GM19023 (cell line): Measurements from ENCODE around the gene RNGTT.
"Not testable (repeated sequence)": the region's sequence is repeated elsewhere in the genome, so short reads cannot be mapped to it uniquely, and the experiment has no call there.

Experiments used
- ATAC-seq: cut with Tn5 transposase; IDR thresholded peaks from one replicate; pipeline ENCODE4 v1.9.1; 2021; ENCODE audit warnings: mild to moderate bottlenecking, moderate library complexity; ENCODE audit not compliant: unreplicated experiment

RNGTT gene

GRCh38 chr6:88914895-88915598 lies 48.4 kb downstream of the RNGTT start:
- ATAC-seq: no peak

DNA sequence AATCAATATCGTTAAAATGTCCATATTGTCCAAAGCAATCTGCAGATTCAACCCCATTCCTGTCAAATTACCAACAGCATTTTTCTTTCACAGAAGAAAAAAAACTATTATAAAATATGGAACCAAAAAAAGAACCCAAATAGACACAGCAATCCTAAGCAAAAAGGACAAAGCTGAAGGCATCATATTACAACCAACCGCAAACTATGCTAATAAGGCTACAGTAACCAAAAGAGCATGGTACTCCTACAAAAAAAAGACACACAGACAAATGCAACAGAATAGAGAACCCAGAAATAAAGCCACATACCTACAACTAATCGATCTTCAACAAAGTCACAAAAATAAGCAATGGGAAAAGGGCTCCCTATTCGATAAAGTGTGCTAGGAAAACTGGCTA lies 49.2 kb downstream of the RNGTT start:
- ATAC-seq: no peak

- no peak for ATAC-seq
Measured at GRCh38 chr6:88913471-88913870, 49.9 kb downstream of the RNGTT start.

DNA sequence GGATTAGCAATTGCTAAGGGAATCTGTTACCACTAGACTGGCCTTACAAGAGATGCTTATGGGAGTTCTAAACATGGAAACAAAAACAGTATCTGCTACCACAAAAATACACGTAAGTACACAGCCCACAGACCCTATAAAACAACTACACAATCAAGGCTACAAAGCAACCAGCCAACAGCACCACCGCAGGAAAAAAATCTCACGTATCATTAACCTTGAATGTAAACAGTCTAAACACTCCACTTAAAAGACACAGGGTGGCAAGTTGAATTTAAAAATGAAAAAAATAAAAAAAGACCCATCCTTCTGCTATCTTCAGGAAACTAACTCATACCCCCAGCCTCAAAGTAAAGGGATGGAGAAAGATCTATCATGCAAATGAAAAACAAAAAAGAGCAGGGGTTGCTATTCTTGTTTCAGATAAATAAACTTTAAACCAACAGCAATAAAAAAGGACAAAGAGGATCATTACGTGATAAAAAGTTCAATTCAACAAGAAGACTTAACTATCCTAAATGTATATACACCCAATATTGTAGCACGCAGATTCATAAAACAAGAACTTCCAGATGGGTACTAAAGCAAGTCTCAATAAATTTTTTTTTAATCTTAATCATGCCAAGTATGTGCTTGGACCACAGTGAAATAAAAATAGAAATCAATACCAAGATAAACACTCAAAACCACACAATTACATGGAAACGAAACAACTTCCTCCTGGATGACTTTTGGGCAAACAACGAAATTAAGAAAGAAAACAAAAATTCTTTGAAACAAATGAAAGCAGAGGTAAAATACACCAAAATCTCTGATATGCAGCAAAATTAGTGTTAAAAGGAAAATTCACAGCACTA lies 52.3 kb downstream of the RNGTT start:
- ATAC-seq: no peak

DNA sequence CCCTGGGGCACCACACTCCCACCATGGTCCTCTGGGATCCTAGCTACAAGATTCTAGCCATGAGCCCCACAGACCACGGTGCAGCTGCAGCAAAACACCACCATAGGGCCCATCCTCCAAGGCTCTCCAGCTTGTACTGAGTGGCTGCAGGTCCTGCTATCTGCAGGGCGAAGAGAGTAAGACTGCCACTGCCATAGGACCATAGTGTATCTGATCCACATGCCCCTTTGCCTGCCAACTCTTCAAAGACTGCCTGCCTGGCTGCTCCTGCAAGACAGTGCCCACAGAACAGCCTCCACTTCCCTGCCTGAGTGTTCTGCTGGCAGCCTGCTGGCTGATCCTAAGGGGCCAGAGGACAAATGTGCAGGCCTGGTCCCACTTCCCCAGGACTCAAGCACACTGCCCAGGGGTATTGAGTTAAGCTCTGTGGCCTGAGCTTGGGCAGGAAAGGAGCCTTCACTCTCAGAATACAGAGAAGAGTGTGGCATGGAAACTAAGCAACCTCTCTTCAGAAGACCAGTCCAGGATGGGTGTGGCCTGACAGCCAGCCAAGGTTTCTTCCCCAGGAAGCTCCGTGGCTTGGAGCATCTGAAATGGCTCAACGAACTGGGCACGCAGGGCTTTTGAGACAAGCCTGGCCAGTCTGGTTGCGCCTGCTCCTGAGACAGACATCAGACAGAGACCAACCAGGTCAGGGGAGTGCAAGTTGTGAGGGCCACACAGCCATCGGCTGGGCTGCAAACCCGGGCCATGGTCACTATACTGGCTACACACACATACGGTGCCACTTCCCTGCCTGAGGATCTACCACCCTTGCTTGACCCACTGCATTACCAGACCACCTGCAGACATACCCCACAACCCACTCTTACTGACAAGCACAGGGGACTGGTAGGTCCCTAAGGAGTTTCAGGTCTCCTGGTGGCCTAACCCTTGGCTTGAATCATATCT lies 54.5 kb downstream of the RNGTT start:
- no peak for ATAC-seq

- ATAC-seq: not testable (repeated sequence)
Measured at GRCh38 chr6:88907148-88907547, 56.3 kb downstream of the RNGTT start.

GRCh38 chr6:88899569-88900316 lies 63.7 kb downstream of the RNGTT start:
- ATAC-seq: no peak

DNA sequence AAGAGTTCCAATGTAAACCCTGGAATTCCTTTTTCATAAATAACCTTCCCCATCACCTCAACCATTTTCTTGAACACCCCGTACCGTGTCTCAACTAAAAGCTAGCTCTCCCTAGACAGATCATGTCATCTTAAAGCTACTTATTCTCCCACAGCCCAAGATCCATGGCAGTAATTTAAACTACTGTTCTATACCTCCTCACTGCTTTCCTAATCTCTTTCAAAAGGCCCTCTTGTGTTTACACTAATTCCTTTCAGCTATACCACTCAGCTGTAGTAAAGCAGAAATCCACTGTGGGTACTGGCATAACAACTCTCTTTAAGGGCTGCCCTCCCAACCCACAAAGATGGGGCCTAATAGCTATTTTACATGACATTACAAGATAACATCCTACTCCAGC lies 67.5 kb downstream of the RNGTT start:
- ATAC-seq: no peak

DNA sequence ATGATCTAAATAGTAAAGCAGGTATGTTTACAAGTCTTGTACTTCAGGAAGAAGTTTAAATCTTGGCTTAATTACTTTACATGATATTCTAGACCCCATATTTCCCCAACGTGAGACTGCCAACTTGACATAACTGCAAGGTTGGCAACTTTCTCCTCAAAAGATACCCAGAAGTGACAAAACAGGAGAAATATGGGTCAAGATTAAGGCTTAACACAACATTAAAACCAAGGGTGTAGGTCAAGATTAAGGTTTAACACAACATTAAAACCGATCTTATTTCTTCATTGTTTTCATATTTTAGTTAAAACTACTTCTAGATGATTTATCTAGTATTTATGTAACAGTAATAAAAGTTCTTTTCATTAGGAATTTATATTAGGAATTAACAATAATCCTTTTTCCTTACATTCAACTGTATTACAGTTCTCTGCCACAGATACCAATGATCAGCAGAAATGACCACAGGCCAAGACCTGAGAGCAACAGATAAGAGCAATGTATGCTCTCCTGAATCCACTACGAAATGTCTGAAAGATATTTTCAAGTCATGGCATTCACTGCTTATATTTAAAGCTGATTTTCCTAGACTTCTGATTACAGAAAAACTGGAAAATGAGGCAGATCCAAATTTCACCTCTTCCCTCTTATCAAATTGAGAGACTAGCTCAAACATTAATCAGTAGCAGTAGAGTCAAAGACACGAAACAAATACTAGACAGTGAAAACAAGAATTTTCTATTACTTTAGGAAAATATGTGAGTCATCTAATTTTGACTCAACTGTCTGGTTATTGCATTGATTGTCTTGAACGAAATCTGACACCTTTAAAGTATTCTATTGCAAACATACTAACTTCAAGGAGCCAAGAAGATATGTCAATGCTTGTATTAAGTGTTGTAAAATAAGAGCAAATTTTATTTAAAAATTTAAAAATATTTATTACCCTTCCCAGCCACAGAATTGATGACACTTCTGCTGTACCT lies 72.3 kb downstream of the RNGTT start:
- no peak for ATAC-seq

- ATAC-seq: no peak
Measured at GRCh38 chr6:88890394-88890793, 73.0 kb downstream of the RNGTT start.

DNA sequence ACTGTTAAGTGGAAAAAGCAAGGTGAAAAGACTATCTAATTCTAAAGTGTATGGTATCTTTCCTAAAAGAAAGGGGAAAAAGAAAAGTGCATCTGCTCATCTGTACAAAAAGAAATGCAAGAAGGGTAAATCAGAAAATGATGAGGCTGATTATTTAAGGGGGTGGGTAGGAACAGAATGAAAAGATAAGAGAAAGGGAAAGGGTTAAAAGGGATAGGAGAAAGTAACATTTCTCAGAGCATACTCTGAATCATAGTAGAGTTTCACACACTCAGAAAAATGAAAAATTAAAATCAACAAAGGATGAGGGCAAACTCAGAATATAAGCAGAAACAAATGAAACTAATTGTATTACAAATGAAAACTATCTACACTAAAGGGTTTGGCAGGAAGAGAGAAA lies 79.1 kb downstream of the RNGTT start:
- ATAC-seq: no peak

GRCh38 chr6:88882536-88882935 lies 80.9 kb downstream of the RNGTT start:
- no peak for ATAC-seq

GRCh38 chr6:88881451-88881850 lies 82.0 kb downstream of the RNGTT start:
- no peak for ATAC-seq

DNA sequence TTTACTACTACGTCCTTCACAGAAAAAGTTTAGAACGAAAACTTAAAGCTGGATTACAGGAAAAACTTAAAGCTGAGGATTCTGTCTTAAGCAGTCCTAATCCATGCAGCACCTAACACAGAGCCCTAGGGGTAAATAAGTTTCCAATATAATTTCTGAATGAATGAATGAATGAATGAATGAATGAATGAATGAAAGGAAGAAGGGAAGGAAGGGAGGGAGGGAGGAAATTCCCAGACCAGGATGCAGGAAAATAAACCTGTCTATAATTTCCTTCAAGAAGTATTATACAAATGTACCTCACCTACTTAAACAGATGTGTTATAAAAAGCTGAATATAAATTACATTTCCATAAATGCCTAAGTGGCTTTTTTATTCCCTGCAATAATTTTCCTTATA lies 83.4 kb downstream of the RNGTT start:
- ATAC-seq: no peak

DNA sequence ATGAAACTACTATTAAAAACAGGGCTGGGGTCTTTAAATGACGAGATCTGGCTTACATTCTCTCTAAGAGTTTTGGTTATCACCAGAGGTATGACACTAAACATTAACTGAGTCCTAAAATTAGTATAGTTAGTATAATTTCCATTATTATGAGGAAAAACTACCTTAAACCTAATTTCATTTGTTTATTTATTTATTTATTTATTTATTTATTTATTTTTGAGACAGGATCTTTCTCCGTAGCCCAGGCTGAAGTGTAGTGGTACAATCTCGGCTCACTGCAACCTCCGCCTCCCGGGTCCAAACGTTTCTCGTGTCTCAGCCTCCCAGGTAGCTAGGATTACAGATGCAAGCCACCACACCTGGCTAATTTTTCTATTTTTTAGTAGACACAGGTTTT lies 85.5 kb downstream of the RNGTT start:
- ATAC-seq: no peak

DNA sequence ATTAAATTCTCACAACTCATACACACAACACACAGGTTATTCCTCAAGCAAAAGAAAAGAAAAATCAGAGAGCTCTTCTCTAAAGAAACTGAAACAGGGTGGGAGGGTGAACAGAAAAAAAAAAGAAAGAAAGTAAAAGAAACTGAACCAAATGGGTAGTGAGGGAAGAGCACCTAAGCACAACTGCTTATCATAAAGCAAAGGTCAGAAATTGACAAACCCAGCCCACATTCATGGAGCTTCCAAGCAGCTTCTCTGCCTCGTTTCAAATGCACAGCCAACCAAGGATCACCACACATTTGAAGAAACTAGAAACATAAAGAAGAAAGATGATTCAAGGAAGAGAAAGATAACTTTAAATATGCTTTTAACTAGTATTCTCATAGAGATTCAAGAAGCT lies 90.5 kb downstream of the RNGTT start:
- ATAC-seq: no peak

DNA sequence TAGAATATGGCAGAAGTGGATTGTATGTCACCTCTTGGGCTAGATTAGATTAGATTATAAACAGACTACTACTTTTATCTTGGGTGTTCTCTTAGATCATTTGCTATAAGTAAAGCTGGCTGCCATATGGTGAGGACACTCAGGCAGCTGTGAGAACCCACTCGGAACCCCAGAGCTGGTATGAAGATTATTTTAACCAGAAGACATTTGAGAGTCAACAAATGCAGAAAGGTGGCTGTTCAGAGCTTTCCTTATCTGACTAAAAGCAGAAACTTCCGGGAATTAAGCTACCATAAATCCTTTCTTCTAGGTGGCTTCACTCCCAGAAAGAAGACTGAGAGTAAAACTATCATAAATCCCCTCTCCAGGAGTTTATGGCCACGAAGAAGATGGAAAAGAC lies 91.9 kb downstream of the RNGTT start:
- no peak for ATAC-seq

DNA sequence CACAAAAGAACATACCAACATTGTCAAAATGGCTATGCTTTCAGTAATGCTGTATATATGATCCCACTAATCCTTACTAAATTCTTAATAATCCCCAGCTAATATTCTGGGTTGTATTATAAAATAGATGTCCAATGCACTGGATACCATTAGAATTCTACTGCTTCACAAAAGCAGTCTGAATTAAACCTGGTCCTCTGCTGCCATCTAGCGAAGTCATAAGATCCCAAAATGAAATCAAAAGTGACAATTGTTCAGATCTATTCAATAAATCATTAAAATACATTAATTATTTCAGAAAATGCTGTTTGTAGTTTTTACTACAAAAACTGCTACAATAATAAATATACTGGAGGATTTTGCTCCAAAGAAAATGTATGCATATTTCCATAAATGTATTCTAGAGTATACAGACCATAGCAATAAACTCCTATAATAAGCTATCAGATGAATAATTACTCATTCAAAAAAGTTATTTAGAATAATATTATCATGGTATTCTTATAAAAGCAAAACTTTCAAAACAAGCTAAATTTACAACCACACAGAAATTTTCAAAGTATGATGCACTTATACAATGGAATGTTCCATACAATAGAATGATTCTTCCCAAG lies 92.6 kb downstream of the RNGTT start:
- no peak for ATAC-seq
